ENCODE measurements around the gene FHIT.

The FHIT gene

GRCh38 chr3:59996056-59996455, 1255.2 kb downstream of the FHIT start:
- no peak overlapping the region for H3K4me3 ChIP-seq (ENCODE audit: low read depth, low read length)
- TF ChIP-seq, protein P1, sequence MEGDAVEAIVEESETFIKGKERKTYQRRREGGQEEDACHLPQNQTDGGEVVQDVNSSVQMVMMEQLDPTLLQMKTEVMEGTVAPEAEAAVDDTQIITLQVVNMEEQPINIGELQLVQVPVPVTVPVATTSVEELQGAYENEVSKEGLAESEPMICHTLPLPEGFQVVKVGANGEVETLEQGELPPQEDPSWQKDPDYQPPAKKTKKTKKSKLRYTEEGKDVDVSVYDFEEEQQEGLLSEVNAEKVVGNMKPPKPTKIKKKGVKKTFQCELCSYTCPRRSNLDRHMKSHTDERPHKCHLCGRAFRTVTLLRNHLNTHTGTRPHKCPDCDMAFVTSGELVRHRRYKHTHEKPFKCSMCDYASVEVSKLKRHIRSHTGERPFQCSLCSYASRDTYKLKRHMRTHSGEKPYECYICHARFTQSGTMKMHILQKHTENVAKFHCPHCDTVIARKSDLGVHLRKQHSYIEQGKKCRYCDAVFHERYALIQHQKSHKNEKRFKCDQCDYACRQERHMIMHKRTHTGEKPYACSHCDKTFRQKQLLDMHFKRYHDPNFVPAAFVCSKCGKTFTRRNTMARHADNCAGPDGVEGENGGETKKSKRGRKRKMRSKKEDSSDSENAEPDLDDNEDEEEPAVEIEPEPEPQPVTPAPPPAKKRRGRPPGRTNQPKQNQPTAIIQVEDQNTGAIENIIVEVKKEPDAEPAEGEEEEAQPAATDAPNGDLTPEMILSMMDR (IDR thresholded peaks at IDR 0.05; ENCODE audit: low read depth, low read length), result no peak

DNA sequence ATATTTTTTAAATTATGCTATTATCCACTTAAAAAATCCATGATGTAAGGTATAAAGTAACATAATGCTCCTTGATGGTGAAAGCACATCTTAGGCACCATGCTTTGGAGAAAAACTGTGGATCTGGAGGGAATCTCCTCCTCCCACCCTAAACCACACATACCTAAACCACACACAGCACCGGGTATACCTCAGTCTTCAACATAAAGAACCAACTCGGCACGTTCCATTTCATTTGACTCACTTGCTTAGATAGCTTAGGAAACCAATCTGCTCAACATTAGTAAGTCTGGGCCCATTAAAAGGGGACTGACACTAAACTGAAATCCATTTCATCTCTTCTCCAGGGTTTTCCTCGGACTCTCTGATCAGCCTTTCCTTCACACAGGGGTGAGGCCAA, 1255.7 kb downstream of the FHIT start:
- H3K4me3 ChIP-seq (ENCODE audit: low read depth, low read length), result no peak overlapping the region
- TF ChIP-seq, protein P1 (IDR thresholded peaks at IDR 0.05; ENCODE audit: low read depth, low read length), result no peak

DNA sequence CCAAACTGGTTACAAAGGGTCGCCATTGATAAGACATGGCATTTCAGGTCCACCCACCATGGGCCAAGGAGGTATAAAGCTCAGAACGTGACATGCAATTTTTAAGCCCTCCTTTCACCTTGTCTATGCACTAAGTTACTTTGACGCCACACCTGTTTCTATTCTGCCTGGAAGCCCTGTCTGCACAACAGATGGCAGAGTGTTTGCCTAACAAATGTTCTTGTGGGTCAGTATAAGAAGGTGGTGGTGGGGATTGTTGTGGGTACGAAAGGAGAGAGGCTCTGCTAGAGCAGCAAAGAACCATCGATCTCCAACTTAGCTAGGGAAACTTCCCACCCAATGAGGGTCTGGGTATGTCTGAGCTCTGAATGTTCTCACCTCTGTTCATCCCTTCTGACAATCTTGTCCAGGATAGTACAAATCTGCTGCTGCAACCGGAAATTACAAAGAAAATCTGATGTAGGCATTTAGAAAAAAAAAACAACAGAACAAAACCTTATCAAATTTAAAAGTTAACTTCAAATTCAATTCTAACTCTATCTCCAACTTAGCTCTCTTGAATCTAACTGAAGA, 1256.4 kb downstream of the FHIT start:
- TF ChIP-seq, protein P1 (IDR thresholded peaks at IDR 0.05; ENCODE audit: low read depth, low read length), result no peak
- no peak overlapping the region for H3K4me3 ChIP-seq (ENCODE audit: low read depth, low read length)

GRCh38 chr3:59992578-59992977, 1258.7 kb downstream of the FHIT start:
- H3K4me3 ChIP-seq (ENCODE audit: low read depth, low read length), result no peak overlapping the region
- TF ChIP-seq, protein P1 (IDR thresholded peaks at IDR 0.05; ENCODE audit: low read depth, low read length), result no peak

GRCh38 chr3:59990915-59991314, 1260.3 kb downstream of the FHIT start:
- TF ChIP-seq, protein P1 (IDR thresholded peaks at IDR 0.05; ENCODE audit: low read depth, low read length), result no peak
- H3K4me3 ChIP-seq (ENCODE audit: low read depth, low read length), result no peak overlapping the region

GRCh38 chr3:59982510-59982909, 1268.7 kb downstream of the FHIT start:
- H3K4me3 ChIP-seq (ENCODE audit: low read depth, low read length), result no peak overlapping the region
- TF ChIP-seq, protein P1 (IDR thresholded peaks at IDR 0.05; ENCODE audit: low read depth, low read length), result no peak

DNA sequence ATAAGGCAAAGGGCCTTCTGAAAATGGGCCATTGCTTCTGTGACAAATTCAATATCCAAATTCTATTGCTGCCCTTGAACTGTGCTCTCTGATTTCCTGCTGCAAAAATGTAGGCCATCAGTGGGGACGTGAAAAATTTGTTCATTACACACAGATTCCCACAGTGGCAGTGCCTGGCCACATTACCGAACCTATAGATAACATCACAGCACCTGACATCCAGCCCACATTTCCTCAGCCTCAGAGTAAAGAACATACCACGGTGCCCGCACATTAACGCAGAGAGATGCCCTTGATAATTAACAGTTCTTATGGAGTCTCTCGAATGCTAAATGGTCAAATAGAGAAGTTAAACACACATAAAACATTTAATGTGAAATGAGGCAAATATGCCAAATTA, 1269.9 kb downstream of the FHIT start:
- H3K4me3 ChIP-seq (ENCODE audit: low read depth, low read length), result no peak overlapping the region
- TF ChIP-seq, protein P1 (IDR thresholded peaks at IDR 0.05; ENCODE audit: low read depth, low read length), result no peak
